HepG2 (cell line): ENCODE results near the gene BIRC5. TPM values are rescaled to one million over a fixed set of nuclear protein-coding genes. Genes with fewer than 3 reads are reported as not detected.

Experiments used
- ATAC-seq: fragments of 200-7000 bp; cut with Tn5 transposase; 3 replicates; pipeline ENCODE4 v1.9.1; 2020; ENCODE audit warnings: mild to moderate bottlenecking, moderate library complexity
- BruUV-seq: library from RNA; stranded (reverse); fragments of 400-500 nt; replicated peaks from 2 replicates; lab custom pipeline; 2021; lab: Mats Ljungman, UMichigan
- CTCF ChIA-PET: fragments of 300-600 bp; formaldehyde crosslinking; extraction: SDS; loops from one replicate; lab custom pipeline; 2021; ENCODE audit warnings: low total read pairs, inconsistent platforms, low intra/inter-chr PET ratio; lab: Yijun Ruan, JAX
- POLR2A ChIA-PET: fragments of 350-600 bp; sonication (Branson Sonifier 250); formaldehyde crosslinking; loops from one replicate; lab custom pipeline; 2020; ENCODE audit warnings: antibody characterized with exemption, inconsistent platforms; lab: Yijun Ruan, JAX
- DNase-seq: peaks from one replicate; pipeline ENCODE4 v3.0.0-alpha.2; 2015; ENCODE audit warnings: low spot score
- FAIRE-seq: peaks from 3 replicates; lab custom pipeline; 2011; peaks lifted over from hg19 to GRCh38; lab: Jason Lieb, UNC
- H2AFZ ChIP-seq: one replicate; pipeline ENCODE4 v1.6.1; 2011; ENCODE audit warnings: low read length, inconsistent platforms
- H3K27ac ChIP-seq: fragments of 300-600 bp; 3 replicates; pipeline ENCODE4 v1.8.0; 2011; ENCODE audit warnings: mixed run types, mild to moderate bottlenecking, mixed read lengths, low read length, inconsistent platforms; ENCODE audit not compliant: insufficient read depth; ENCODE audit errors: extremely low read length
- H3K27me3 ChIP-seq, 2 experiments: fragments of 200-600 bp in 1 of 2; 2 replicates in 1 of 2; 3 replicates in 1 of 2; pipeline versions ENCODE4 v1.6.0 to v1.8.0; 2011; ENCODE audit warnings: low read length in 2 of 2, mild to moderate bottlenecking in 2 of 2, moderate library complexity in 2 of 2, inconsistent platforms in 1 of 2; ENCODE audit not compliant: insufficient read depth in 2 of 2, control insufficient read depth in 1 of 2
- H3K36me3 ChIP-seq, 2 experiments: fragments of 200-600 bp in 1 of 2; replicated peaks in 1 of 2; 2 replicates in 1 of 2; 3 replicates in 1 of 2; pipeline versions ENCODE4 v1.5.1 to v1.8.0; 2011; ENCODE audit warnings: low read length in 2 of 2, inconsistent platforms in 1 of 2; ENCODE audit not compliant: insufficient read depth in 2 of 2, control insufficient read depth in 1 of 2
- H3K4me1 ChIP-seq: 2 replicates; pipeline ENCODE4 v1.5.1; 2012; ENCODE audit warnings: low read length, inconsistent platforms; ENCODE audit not compliant: insufficient read depth
- H3K4me2 ChIP-seq: 2 replicates; pipeline ENCODE4 v1.6.0; 2011; ENCODE audit warnings: low read depth, low read length, inconsistent platforms
- H3K4me3 ChIP-seq, 3 experiments: fragments of 200-600 bp in 1 of 3; sonication (generic), shearing (Covaris generic) in 1 of 3; replicated peaks in 1 of 3; 2 replicates each; pipeline ENCODE4 v1.5.1; 2011 to 2016; ENCODE audit warnings: low read length in 3 of 3, inconsistent platforms in 2 of 3, low read depth in 2 of 3, mild to moderate bottlenecking in 2 of 3, control low read depth in 1 of 3, mixed read lengths in 1 of 3; ENCODE audit not compliant: insufficient read depth in 1 of 3
- H3K79me2 ChIP-seq: one replicate; pipeline ENCODE4 v1.6.1; 2011; ENCODE audit warnings: low read length, inconsistent platforms; ENCODE audit not compliant: insufficient read depth
- H3K9ac ChIP-seq: 2 replicates; pipeline ENCODE4 v1.6.0; 2011; ENCODE audit warnings: mild to moderate bottlenecking, low read depth, low read length, inconsistent platforms; ENCODE audit not compliant: insufficient read depth
- H3K9me3 ChIP-seq: 2 replicates; pipeline ENCODE4 v1.5.1; 2012; ENCODE audit warnings: mild to moderate bottlenecking, low read length
- H4K20me1 ChIP-seq: 2 replicates; pipeline ENCODE4 v1.6.0; 2011; ENCODE audit warnings: inconsistent platforms, mild to moderate bottlenecking, low read length, moderate library complexity; ENCODE audit not compliant: insufficient read depth
- AGO2 ChIP-seq: fragments of 200-400 bp; formaldehyde crosslinking; optimal IDR thresholded peaks from 2 replicates; pipeline ENCODE3; 2017; ENCODE audit warnings: mild to moderate bottlenecking, low read depth, low read length, moderate library complexity
- ARHGAP35 ChIP-seq: sonication (generic); formaldehyde crosslinking; IDR thresholded peaks from 2 replicates; pipeline ENCODE4 v1.9.0; 2022; ENCODE audit warnings: mild to moderate bottlenecking, inconsistent platforms, moderate library complexity, missing genetic modification reagents, borderline replicate concordance
- CAMTA2 ChIP-seq: sonication (generic); formaldehyde crosslinking; IDR thresholded peaks from 2 replicates; pipeline ENCODE4 v1.4.0; 2020; ENCODE audit warnings: mild to moderate bottlenecking, missing genetic modification reagents, borderline replicate concordance
- CEBPG ChIP-seq: IDR thresholded peaks from 2 replicates; pipeline ENCODE4 v1.6.1; 2016
- HMGXB3 ChIP-seq: sonication (generic); formaldehyde crosslinking; IDR thresholded peaks from 2 replicates; pipeline ENCODE4 v1.4.0; 2020; ENCODE audit warnings: missing genetic modification reagents, borderline replicate concordance
- IRF1 ChIP-seq: sonication (generic); formaldehyde crosslinking; IDR thresholded peaks from 2 replicates; pipeline ENCODE4 v1.4.0; 2020; ENCODE audit warnings: low read depth, mild to moderate bottlenecking, missing genetic modification reagents
- KLF16 ChIP-seq, 2 experiments: sonication (generic) in 1 of 2; formaldehyde crosslinking in 1 of 2; IDR thresholded peaks; 2 replicates each; pipeline versions ENCODE4 v1.6.1 to v1.8.0; 2016 to 2023; ENCODE audit warnings: missing genetic modification reagents in 2 of 2, missing compliant biosample characterization in 1 of 2
- MED13 ChIP-seq: sonication (generic); formaldehyde crosslinking; IDR thresholded peaks from 2 replicates; pipeline ENCODE4 v1.5.0; 2020; ENCODE audit warnings: missing genetic modification reagents
- POLR2AphosphoS5 ChIP-seq: IDR thresholded peaks from 2 replicates; pipeline ENCODE4 v1.6.1; 2012; ENCODE audit warnings: low read depth, low read length
- RBM22 ChIP-seq: fragments of 200-400 bp; formaldehyde crosslinking; optimal IDR thresholded peaks from 2 replicates; pipeline ENCODE3; 2017; ENCODE audit warnings: mild to moderate bottlenecking, low read length, moderate library complexity
- ZC3H13 ChIP-seq: sonication (generic); formaldehyde crosslinking; IDR thresholded peaks from 2 replicates; pipeline ENCODE4 v1.8.1; 2023; ENCODE audit warnings: mild to moderate bottlenecking, missing genetic modification reagents, moderate library complexity
- ZNF326 ChIP-seq: sonication (generic); formaldehyde crosslinking; IDR thresholded peaks from 2 replicates; pipeline ENCODE4 v1.4.0; 2020; ENCODE audit warnings: missing genetic modification reagents, borderline replicate concordance
- ZNF460 ChIP-seq: sonication (generic); formaldehyde crosslinking; IDR thresholded peaks from 2 replicates; pipeline ENCODE4 v1.5.1; 2020; ENCODE audit warnings: missing genetic modification reagents, mild to moderate bottlenecking, borderline replicate concordance
- ZNF572 ChIP-seq: sonication (generic); formaldehyde crosslinking; IDR thresholded peaks from 2 replicates; pipeline ENCODE4 v1.5.1; 2020; ENCODE audit warnings: mild to moderate bottlenecking, missing genetic modification reagents
- ZNF773 ChIP-seq: sonication (generic); formaldehyde crosslinking; IDR thresholded peaks from 2 replicates; pipeline ENCODE4 v1.4.0; 2020; ENCODE audit warnings: missing genetic modification reagents, borderline replicate concordance
- ZNF790 ChIP-seq: sonication (generic); formaldehyde crosslinking; IDR thresholded peaks from 2 replicates; pipeline ENCODE4 v1.8.0; 2022; ENCODE audit warnings: missing genetic modification reagents, mild to moderate bottlenecking, borderline replicate concordance
- ZNF816 ChIP-seq: sonication (generic); formaldehyde crosslinking; IDR thresholded peaks from 2 replicates; pipeline ENCODE4 v1.8.0; 2022; ENCODE audit warnings: missing genetic modification reagents, mild to moderate bottlenecking, borderline replicate concordance
- WGBS: methylation state at CpG from one replicate; pipeline ENCODE4 v1.1.6; 2017; ENCODE audit warnings: low lambda C conversion rate; 5-methylcytosine and 5-hydroxymethylcytosine counted together
- in situ Hi-C: cut with HindIII; loops from 2 replicates; pipeline ENCODE4 v1.10.0; 2017; ENCODE audit warnings: low pct_unique_long_range_greater_than_20kb; ENCODE audit not compliant: extremely low pct_ligation_motif_present
- intact Hi-C: fragments of 100-400 bp; cut with micrococcal nuclease; formaldehyde crosslinking; loops from one replicate; pipeline ENCODE4 v1.10.0; 2022; ENCODE audit not compliant: unreplicated experiment
- polyA plus RNA-seq, 8 experiments: library from polyadenylated mRNA; depleted of rRNA in 3 of 8; stranded (reverse) in 7 of 8; unstranded in 1 of 8; fragments of >200 nt; fragmentation: Illumina TruSeq in 4 of 8; extraction: Trizol in 4 of 8; gene quantifications; 2 replicates each; pipeline versions ENCODE4 v1.2.1 to v1.2.3, GENCODE V29; 2011 to 2016; ENCODE audit warnings: low read depth in 4 of 8, missing spikeins in 1 of 8, mixed read lengths in 1 of 8; ENCODE audit not compliant: insufficient read depth in 1 of 8
- total RNA-seq, 5 experiments: library from RNA; depleted of rRNA; stranded (reverse); fragments of >200 nt; fragmentation: Illumina TruSeq; extraction: Trizol; gene quantifications; 2 replicates each; pipeline ENCODE4 v1.2.3, GENCODE V29; 2016; ENCODE audit warnings: low read depth in 1 of 5

BIRC5 gene
- total and polyA plus RNA-seq, 2 of the 13 experiments (the other 11 are each of a cell fraction or from before 2014, with no cell fraction given) = 30.3 to 135 TPM

- WGBS = 95% methylated on average over 16 of the region's 16 CpGs
- TF ChIP-seq HMGXB3 (CRISPR knock-in tag) (no peak), ZNF326 (CRISPR knock-in tag) (no peak), KLF16 (CRISPR knock-in tag; IDR thresholded peaks at IDR 0.05) (no peak), ZC3H13 (CRISPR knock-in tag) (0 out of 2 replicates have a peak, but pooled peaks have one; percentile 49), ZNF460 (no peak), RBM22 (peak; percentile 85), AGO2 (peak; percentile 40), CAMTA2 (CRISPR knock-in tag) (no peak), ZNF773 (no peak), ZNF816 (no peak), ZNF572 (CRISPR knock-in tag) (no peak), MED13 (CRISPR knock-in tag) (no peak), POLR2AphosphoS5 (peak; percentile 44; the same call in 1 of the 2 replicates), ZNF790 (CRISPR knock-in tag) (no peak), IRF1 (CRISPR knock-in tag) (no peak), ARHGAP35 (no peak), CEBPG (CRISPR knock-in tag) (no peak)
- FAIRE-seq = no peak
These were observed 11.2 kb downstream of the BIRC5 start for GRCh38 chr17:78225088-78225865.

More at GRCh38 chr17:78225088-78225865, 11.2 kb downstream of the BIRC5 start:
- no peak overlapping the region for H3K4me2 ChIP-seq
- in situ Hi-C loops = no loop called here
- H3K27me3 ChIP-seq = peaks cover 3 to 18% of the 10 kb centered on the region in 2 experiments; a peak in 4 of 5 replicates
- H3K79me2 ChIP-seq = no peaks in the 10 kb centered on the region
- no peak overlapping the region for H2AFZ ChIP-seq
- DNase-seq (no peak), ATAC-seq (no peak)
- BruUV-seq = no TSS peak
- peaks cover 21 to 34% of the 10 kb centered on the region in 2 experiments for H3K36me3 ChIP-seq
- no peak overlapping the region for H3K4me3 ChIP-seq
- H3K9ac ChIP-seq = no peak overlapping the region
- ChIA-PET POLR2A (no interaction called here), CTCF (no interaction called here)
- H4K20me1 ChIP-seq = no peaks in the 10 kb centered on the region
- no peak overlapping the region for H3K27ac ChIP-seq
- intact Hi-C loops = no loop called here
- peaks cover 1% of the 10 kb centered on the region; the same call in 1 of the 2 replicates for H3K4me1 ChIP-seq
- H3K9me3 ChIP-seq = no peaks in the 10 kb centered on the region
